H1 (cell line): ENCODE measurements around the gene NFIA. TPM values are rescaled to one million over a fixed set of nuclear protein-coding genes. Genes with fewer than 3 reads are reported as not detected.

ENCODE experiments used
- ATF3 ChIP-seq: IDR thresholded peaks from 2 replicates; pipeline ENCODE4 v1.6.1; 2011; ENCODE audit warnings: low read depth, mild to moderate bottlenecking, low read length; ENCODE audit not compliant: insufficient read depth
- BCL11A ChIP-seq, 2 experiments: IDR thresholded peaks; one replicate each; pipeline ENCODE4 v1.6.1; 2011; ENCODE audit warnings: low read depth in 2 of 2, low read length in 2 of 2, mild to moderate bottlenecking in 2 of 2
- CREB1 ChIP-seq: IDR thresholded peaks from 2 replicates; pipeline ENCODE4 v1.6.1; 2012; ENCODE audit warnings: inconsistent platforms
- JUN ChIP-seq: IDR thresholded peaks from 2 replicates; pipeline ENCODE4 v1.6.1; 2011; ENCODE audit warnings: low read depth, mild to moderate bottlenecking, improper control_type of control experiment, low read length
- POU5F1 ChIP-seq: IDR thresholded peaks from 2 replicates; pipeline ENCODE4 v1.6.1; 2011; ENCODE audit warnings: low read depth, mild to moderate bottlenecking, low read length, moderate library complexity
- RNF2 ChIP-seq: fragments of 200-900, 300-1000 bp; sonication (generic); IDR thresholded peaks from 2 replicates; pipeline ENCODE4 v1.7.1; 2016; ENCODE audit warnings: borderline replicate concordance, low read depth, mild to moderate bottlenecking, antibody characterized with exemption, low read length; ENCODE audit not compliant: poor library complexity, severe bottlenecking; ENCODE audit errors: missing control alignments
- SP1 ChIP-seq: IDR thresholded peaks from 2 replicates; pipeline ENCODE4 v1.6.1; 2011; ENCODE audit warnings: low read depth, low read length
- SRF ChIP-seq: IDR thresholded peaks from 2 replicates; pipeline ENCODE4 v1.6.1; 2011; ENCODE audit warnings: mild to moderate bottlenecking, low read depth, low read length, moderate library complexity
- polyA plus RNA-seq, 7 experiments: library from polyadenylated mRNA; depleted of rRNA in 3 of 7; stranded (reverse) in 5 of 7; unstranded in 2 of 7; fragments of >200 nt in 5 of 7; fragments of 200-250 nt in 2 of 7; gene quantifications; 1 replicate in 5 of 7; 2 replicates in 1 of 7; 4 replicates in 1 of 7; pipeline versions ENCODE4 v1.2.1 to v1.2.3, GENCODE V29; 2011 to 2013; ENCODE audit warnings: missing spikeins in 2 of 7, mixed read lengths in 2 of 7
- total RNA-seq: library from RNA; stranded (reverse); fragmentation: NEBNext Ultra II Directional; extraction: Animal tissue kit (Norgen Biotek cat#: 25700); gene quantifications from 2 replicates; pipeline ENCODE4 v1.2.1, GENCODE V29; 2021
- TF ChIP-seq, protein P1 (sequence below): IDR thresholded peaks from 2 replicates; pipeline ENCODE4 v1.6.1; 2012; ENCODE audit warnings: inconsistent platforms
- TF ChIP-seq, protein P2 (sequence below): IDR thresholded peaks from 2 replicates; pipeline ENCODE4 v1.6.1; 2011; ENCODE audit warnings: low read length, improper control_type of control experiment

Gene NFIA
- total and polyA plus RNA-seq, 2 of the 8 experiments (the other 6 are each of a cell fraction or from before 2014, with no cell fraction given), result 1.8 to 2.3 TPM

- no peak for TF ChIP-seq ATF3
- no peak for TF ChIP-seq SRF
- TF ChIP-seq, protein P1, sequence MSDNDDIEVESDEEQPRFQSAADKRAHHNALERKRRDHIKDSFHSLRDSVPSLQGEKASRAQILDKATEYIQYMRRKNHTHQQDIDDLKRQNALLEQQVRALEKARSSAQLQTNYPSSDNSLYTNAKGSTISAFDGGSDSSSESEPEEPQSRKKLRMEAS, result no peak
- TF ChIP-seq CREB1, result no peak
- TF ChIP-seq, protein P2, sequence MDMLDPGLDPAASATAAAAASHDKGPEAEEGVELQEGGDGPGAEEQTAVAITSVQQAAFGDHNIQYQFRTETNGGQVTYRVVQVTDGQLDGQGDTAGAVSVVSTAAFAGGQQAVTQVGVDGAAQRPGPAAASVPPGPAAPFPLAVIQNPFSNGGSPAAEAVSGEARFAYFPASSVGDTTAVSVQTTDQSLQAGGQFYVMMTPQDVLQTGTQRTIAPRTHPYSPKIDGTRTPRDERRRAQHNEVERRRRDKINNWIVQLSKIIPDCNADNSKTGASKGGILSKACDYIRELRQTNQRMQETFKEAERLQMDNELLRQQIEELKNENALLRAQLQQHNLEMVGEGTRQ, result no peak
- no peak for TF ChIP-seq RNF2
- TF ChIP-seq POU5F1, result no peak
- no peak for TF ChIP-seq JUN
- no peak for TF ChIP-seq BCL11A (IDR thresholded peaks at IDR 0.05; ENCODE audit: low read depth in 2 of 2, low read length in 2 of 2)
- no peak for TF ChIP-seq SP1
These were observed 84.9 kb downstream of the NFIA start (continued) for GRCh38 chr1:61167309-61167708.
